IMR-90 (cell line): ENCODE measurements around the gene SF3B1. TPM values are rescaled to one million over a fixed set of nuclear protein-coding genes. Genes with fewer than 3 reads are reported as not detected.

ENCODE experiments used
- ATAC-seq: fragments of 200-7000 bp; cut with Tn5 transposase; 2 replicates; pipeline ENCODE4 v1.9.1; 2020; ENCODE audit warnings: low read depth, mild to moderate bottlenecking, moderate library complexity
- BruUV-seq: library from RNA; stranded (reverse); fragments of 400-500 nt; replicated peaks from 2 replicates; lab custom pipeline; 2021; lab: Mats Ljungman, UMichigan
- CTCF ChIA-PET: fragments of 300-600 bp; formaldehyde crosslinking; extraction: SDS; loops from one replicate; lab custom pipeline; 2021; ENCODE audit warnings: antibody characterized with exemption; lab: Yijun Ruan, JAX
- POLR2A ChIA-PET: fragments of 300-600 bp; sonication (Branson Sonifier 250); formaldehyde crosslinking; loops from one replicate; lab custom pipeline; 2022; ENCODE audit warnings: antibody characterized with exemption; ENCODE audit not compliant: unreplicated experiment; lab: Charles Lee
- DNase-seq: peaks from one replicate; pipeline ENCODE4 v3.0.0; 2013
- H2AFZ ChIP-seq: replicated peaks from 2 replicates; pipeline ENCODE3; 2013; ENCODE audit warnings: low read length, mild to moderate bottlenecking; ENCODE audit not compliant: poor library complexity
- H2AK5ac ChIP-seq: 2 replicates; pipeline ENCODE4 v1.6.1; 2013; ENCODE audit warnings: low read depth, low read length, inconsistent platforms
- H2AK9ac ChIP-seq: replicated peaks from 2 replicates; pipeline ENCODE3; 2013; ENCODE audit warnings: mild to moderate bottlenecking, low read depth, low read length, moderate library complexity; ENCODE audit not compliant: poor library complexity
- H2BK120ac ChIP-seq: 2 replicates; pipeline ENCODE4 v1.6.1; 2013; ENCODE audit warnings: low read depth, low read length, inconsistent platforms
- H2BK15ac ChIP-seq: 3 replicates; pipeline ENCODE4 v1.6.1; 2013; ENCODE audit warnings: low read depth, low read length, inconsistent platforms
- H2BK20ac ChIP-seq: 2 replicates; pipeline ENCODE4 v1.6.1; 2013; ENCODE audit warnings: low read depth, mild to moderate bottlenecking, inconsistent platforms, low read length, moderate library complexity
- H2BK5ac ChIP-seq: 2 replicates; pipeline ENCODE4 v1.6.1; 2013; ENCODE audit warnings: mild to moderate bottlenecking, low read depth, low read length, inconsistent platforms; ENCODE audit not compliant: poor library complexity, severe bottlenecking
- H3K14ac ChIP-seq: replicated peaks from 2 replicates; pipeline ENCODE4 v1.6.1; 2013; ENCODE audit warnings: low read depth, low read length, inconsistent platforms
- H3K18ac ChIP-seq: 2 replicates; pipeline ENCODE4 v1.6.1; 2013; ENCODE audit warnings: low read depth, low read length, control low read depth
- H3K23ac ChIP-seq: 2 replicates; pipeline ENCODE4 v1.6.1; 2013; ENCODE audit warnings: low read depth, low read length, inconsistent platforms
- H3K27ac ChIP-seq: 2 replicates; pipeline ENCODE4 v1.5.1; 2013; ENCODE audit warnings: mild to moderate bottlenecking, control low read depth, low read length; ENCODE audit not compliant: insufficient read depth
- H3K27me3 ChIP-seq: 2 replicates; pipeline ENCODE4 v1.6.1; 2013; ENCODE audit warnings: low read length; ENCODE audit not compliant: control insufficient read depth, insufficient read depth
- H3K36me3 ChIP-seq: 2 replicates; pipeline ENCODE4 v1.6.1; 2013; ENCODE audit warnings: low read length, mixed read lengths; ENCODE audit not compliant: control insufficient read depth, insufficient read depth
- H3K4ac ChIP-seq: 2 replicates; pipeline ENCODE4 v1.6.1; 2013; ENCODE audit warnings: low read depth, low read length, inconsistent platforms
- H3K4me1 ChIP-seq: 2 replicates; pipeline ENCODE4 v1.6.1; 2013; ENCODE audit warnings: low read length, mixed read lengths; ENCODE audit not compliant: control insufficient read depth, insufficient read depth
- H3K4me2 ChIP-seq: 2 replicates; pipeline ENCODE4 v1.6.1; 2013; ENCODE audit warnings: low read depth, mild to moderate bottlenecking, control low read depth, low read length, moderate library complexity
- H3K4me3 ChIP-seq: 2 replicates; pipeline ENCODE4 v1.5.1; 2013; ENCODE audit warnings: low read depth, mild to moderate bottlenecking, control low read depth, low read length, moderate library complexity; ENCODE audit not compliant: insufficient read depth
- H3K56ac ChIP-seq: 2 replicates; pipeline ENCODE4 v1.6.1; 2013; ENCODE audit warnings: low read length, inconsistent platforms; ENCODE audit not compliant: insufficient read depth; ENCODE audit errors: extremely low read depth
- H3K79me1 ChIP-seq, 2 experiments: 2 replicates each; pipeline ENCODE4 v1.6.1; 2013; ENCODE audit warnings: low read length in 2 of 2, inconsistent platforms in 1 of 2, low read depth in 1 of 2
- H3K9ac ChIP-seq: 2 replicates; pipeline ENCODE4 v1.6.1; 2013; ENCODE audit warnings: low read depth, low read length, control low read depth
- H3K9me1 ChIP-seq: 2 replicates; pipeline ENCODE4 v1.6.1; 2013; ENCODE audit warnings: low read length, inconsistent platforms; ENCODE audit not compliant: insufficient read depth
- H3K9me3 ChIP-seq: 2 replicates; pipeline ENCODE4 v1.6.1; 2013; ENCODE audit warnings: low read length; ENCODE audit not compliant: control insufficient read depth, insufficient read depth
- H4K20me1 ChIP-seq: 2 replicates; pipeline ENCODE4 v1.6.1; 2013; ENCODE audit warnings: low read length, inconsistent platforms; ENCODE audit not compliant: insufficient read depth
- H4K5ac ChIP-seq: 2 replicates; pipeline ENCODE4 v1.6.1; 2013; ENCODE audit warnings: mild to moderate bottlenecking, low read depth, low read length, control low read depth
- H4K8ac ChIP-seq, 2 experiments: 2 replicates each; pipeline ENCODE4 v1.6.1; 2013; ENCODE audit warnings: low read depth in 2 of 2, low read length in 2 of 2, control low read depth in 1 of 2, inconsistent platforms in 1 of 2
- H4K91ac ChIP-seq: 2 replicates; pipeline ENCODE4 v1.6.1; 2013; ENCODE audit warnings: low read depth, low read length, inconsistent platforms; ENCODE audit not compliant: insufficient read depth
- BHLHE40 ChIP-seq: fragments of 150-350 bp; IDR thresholded peaks from 2 replicates; pipeline ENCODE4 v1.6.1; 2016; ENCODE audit warnings: mild to moderate bottlenecking, low read depth, low read length
- CHD1 ChIP-seq: IDR thresholded peaks from 2 replicates; pipeline ENCODE4 v1.6.1; 2012; ENCODE audit warnings: low read depth, low read length, improper control_type of control experiment
- RFX5 ChIP-seq: IDR thresholded peaks from 2 replicates; pipeline ENCODE4 v1.8.0; 2012; ENCODE audit warnings: low read depth, mild to moderate bottlenecking, low read length, moderate library complexity
- WGBS, 2 experiments: methylation state at CpG; one replicate each; pipeline versions ENCODE4 v1.1.5 to v1.1.7; 2013; ENCODE audit warnings: missing lambda C conversion rate in 2 of 2; ENCODE audit not compliant: insufficient read length in 1 of 2; ENCODE audit errors: extremely low coverage in 2 of 2; 5-methylcytosine and 5-hydroxymethylcytosine counted together
- dilution Hi-C: fragments of 300-500 bp; cut with HindIII; formaldehyde crosslinking; loops from one replicate; pipeline ENCODE4 v1.14.3; 2018; ENCODE audit warnings: low sequenced_read_pairs; ENCODE audit not compliant: unreplicated experiment
- in situ Hi-C: fragments of 300-500 bp; cut with MboI; formaldehyde crosslinking; loops from 3 replicates; pipeline ENCODE4 v1.14.3; 2019; ENCODE audit warnings: low sequenced_read_pairs, inconsistent platforms, mixed read lengths
- intact Hi-C: fragments of 100-400 bp; cut with micrococcal nuclease; formaldehyde crosslinking; loops from 2 replicates; pipeline ENCODE4 v1.10.0; 2022
- polyA plus RNA-seq, 3 experiments: library from polyadenylated mRNA; depleted of rRNA; stranded (reverse); fragments of >200 nt; gene quantifications; 2 replicates each; pipeline ENCODE4 v1.2.3, GENCODE V29; 2012; ENCODE audit warnings: low replicate concordance in 1 of 3
- total RNA-seq: library from RNA; depleted of rRNA; stranded (reverse); fragments of >200 nt; gene quantifications from 2 replicates; pipeline ENCODE4 v1.2.3, GENCODE V29; 2012

Gene SF3B1
- total and polyA plus RNA-seq, 2 of the 4 experiments (the other 2 are of a cell fraction), result 326 to 942 TPM

- no peak for TF ChIP-seq BHLHE40
- TF ChIP-seq RFX5, result no peak
These were observed 56.7 kb downstream of the SF3B1 start (continued) for GRCh38 chr2:197378086-197378485.

GRCh38 chr2:197377670-197378069, 57.2 kb downstream of the SF3B1 start:
- H3K4ac ChIP-seq, result no peak overlapping the region
- no peaks in the 10 kb centered on the region for H3K9me3 ChIP-seq
- no peak overlapping the region for H3K9ac ChIP-seq
- intact Hi-C loops, result loop anchor here (1.0 to 10.0 kb wide), 7 partner anchors 65 to 583 kb away; partner anchors contain the start of genes ANKRD44, GTF3C3 and PGAP1
- H2AK5ac ChIP-seq, result no peak overlapping the region
- H3K27me3 ChIP-seq, result no peaks in the 10 kb centered on the region
- no peak overlapping the region for H2AK9ac ChIP-seq
- H3K4me2 ChIP-seq, result no peak overlapping the region
- no peak overlapping the region for H3K14ac ChIP-seq
- H2BK20ac ChIP-seq, result no peak overlapping the region
- no TSS peak for BruUV-seq
- H4K5ac ChIP-seq, result no peak overlapping the region
- no CpG with 5 or more reads among the region's 9 CpGs for WGBS, 2 experiments
- H3K18ac ChIP-seq, result no peak overlapping the region
- no peak overlapping the region for H2AFZ ChIP-seq
- ATAC-seq (no peak), DNase-seq (no peak)
- peaks cover 5% of the 10 kb centered on the region for H3K4me1 ChIP-seq
- H3K9me1 ChIP-seq, result no peaks in the 10 kb centered on the region; the same call in 1 of the 2 replicates
- H2BK5ac ChIP-seq, result no peak overlapping the region
- ChIA-PET CTCF (interaction anchor here (0.7 kb wide), 4 partner anchors 249 to 1636 kb away, joined by 4 to 8 read pairs (median 6); no protein-coding TSS in a partner anchor), POLR2A (no interaction called here)
- H4K8ac ChIP-seq, result no peak overlapping the region
- H3K56ac ChIP-seq, result no peak overlapping the region
- dilution Hi-C loops, result no loop called here
- no peak overlapping the region for H2BK15ac ChIP-seq
- H3K23ac ChIP-seq, result no peak overlapping the region
- H4K91ac ChIP-seq, result no peak overlapping the region
- no peaks in the 10 kb centered on the region for H3K36me3 ChIP-seq
- no peaks in the 10 kb centered on the region for H4K20me1 ChIP-seq
- TF ChIP-seq CHD1, result no peak
- H3K27ac ChIP-seq, result no peak overlapping the region
- H2BK120ac ChIP-seq, result no peak overlapping the region
- H3K79me1 ChIP-seq, result no peaks in the 10 kb centered on the region
- in situ Hi-C loops, result no loop called here
- H3K4me3 ChIP-seq, result no peak overlapping the region
